Activated CD4-positive, CD25-positive, alpha-beta regulatory T cell treated with anti-CD3 and anti-CD28 coated beads, Interleukin-2, amount 50 U/mL, for 24 hours (primary cell): Measurements from ENCODE around the gene MYMX.

Experiments used
- ATAC-seq, 2 donors: fragments of 150-1000 bp; cut with Tn5 transposase; one replicate each; pipeline ENCODE4 v1.10.0; 2021; ENCODE audit warnings: mild to moderate bottlenecking in 1 of 2, moderate library complexity in 1 of 2

Gene MYMX

DNA sequence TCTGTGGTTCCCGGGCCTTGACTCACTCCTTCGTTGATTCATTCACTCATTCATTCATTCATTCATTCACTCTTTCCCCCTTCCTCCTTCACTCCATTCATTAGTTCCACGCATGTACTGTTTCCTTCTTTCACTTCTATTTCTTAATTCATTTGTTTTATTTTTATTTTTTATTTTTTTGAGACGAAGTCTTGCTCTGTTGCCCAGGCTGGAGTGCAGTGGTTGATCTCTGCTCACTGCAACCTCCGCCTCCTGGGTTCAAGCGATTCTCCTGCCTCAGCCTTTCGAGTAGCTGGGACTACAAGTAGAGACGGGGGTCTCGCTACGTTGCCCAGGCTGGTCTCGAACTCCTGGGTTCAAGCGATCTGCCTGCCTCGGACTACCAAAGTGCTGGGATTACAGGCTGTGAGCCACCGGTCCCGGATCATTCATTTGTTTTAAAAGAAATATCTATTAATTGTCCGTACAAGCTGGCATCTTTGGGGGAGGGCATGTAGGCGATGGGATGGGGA, 49.1 kb downstream of the MYMX start:
- ATAC-seq: no peak

DNA sequence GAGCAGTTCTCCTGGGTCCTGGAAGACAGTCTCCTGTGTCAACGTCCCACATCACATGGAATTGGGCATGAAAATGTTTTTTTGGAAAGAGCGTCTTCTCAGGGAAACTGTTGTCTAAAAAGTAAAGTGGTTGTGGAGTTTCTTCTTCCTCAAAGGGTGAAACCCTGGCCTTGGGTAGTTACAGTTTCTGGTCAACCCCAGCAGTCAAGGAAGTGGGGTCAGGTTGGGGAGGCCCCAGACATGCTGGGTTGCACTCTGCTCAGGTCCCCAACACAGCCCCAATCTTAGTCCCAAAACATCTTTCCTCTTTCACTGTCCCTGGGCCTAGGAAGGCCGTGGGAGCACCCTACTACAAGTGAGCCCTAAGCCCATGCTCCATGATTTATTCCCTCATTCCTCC, 49.6 kb downstream of the MYMX start:
- no peak for ATAC-seq

DNA sequence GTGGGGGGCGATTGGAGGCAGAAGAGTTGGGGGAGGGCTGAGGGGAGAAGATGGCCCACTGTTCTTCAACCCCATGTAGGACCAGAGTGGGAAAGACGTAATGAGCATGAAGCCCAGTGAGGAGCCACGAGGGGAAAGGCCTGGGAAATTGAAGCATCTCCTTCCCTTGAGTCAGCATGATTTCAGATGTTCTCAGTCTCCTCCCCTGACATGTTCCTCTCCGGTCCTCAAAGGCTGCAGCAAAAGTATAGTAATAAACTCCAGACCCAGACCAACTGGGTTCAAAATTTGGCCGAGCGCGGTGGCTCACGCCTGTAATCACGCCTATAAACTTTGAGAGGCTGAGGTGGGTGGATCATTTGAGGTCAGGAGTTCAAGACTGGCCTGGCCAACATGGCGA, 50.5 kb downstream of the MYMX start:
- ATAC-seq: no peak
